GM21825 (cell line): ENCODE measurements around the gene RNASE11.
"Not testable (repeated sequence)": the region's sequence is repeated elsewhere in the genome, so short reads cannot be mapped to it uniquely, and the experiment has no call there.

Experiments used
- ATAC-seq: cut with Tn5 transposase; IDR thresholded peaks from one replicate; pipeline ENCODE4 v1.9.1; 2021; ENCODE audit warnings: mild to moderate bottlenecking, moderate library complexity; ENCODE audit not compliant: unreplicated experiment

The RNASE11 gene

DNA sequence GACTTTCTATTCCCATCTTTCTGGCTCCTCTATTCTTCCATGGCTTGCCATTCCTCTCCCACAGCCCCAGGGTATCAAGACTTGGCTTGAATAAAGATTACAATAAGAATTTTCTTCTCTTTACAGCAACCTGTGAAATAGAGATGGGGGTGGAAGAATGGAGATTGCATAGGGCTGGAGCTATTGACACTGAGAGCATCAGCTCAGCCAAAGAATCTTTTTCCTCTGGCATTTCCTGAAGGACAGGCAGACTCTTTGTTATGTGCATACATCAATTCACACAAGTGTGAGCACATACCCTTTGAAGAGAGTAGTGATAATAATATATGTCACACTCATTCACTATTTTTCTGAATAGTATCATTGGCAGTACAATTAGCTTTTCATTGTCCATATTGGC is 4.7 kb downstream of the RNASE11 start:
- no peak for ATAC-seq

DNA sequence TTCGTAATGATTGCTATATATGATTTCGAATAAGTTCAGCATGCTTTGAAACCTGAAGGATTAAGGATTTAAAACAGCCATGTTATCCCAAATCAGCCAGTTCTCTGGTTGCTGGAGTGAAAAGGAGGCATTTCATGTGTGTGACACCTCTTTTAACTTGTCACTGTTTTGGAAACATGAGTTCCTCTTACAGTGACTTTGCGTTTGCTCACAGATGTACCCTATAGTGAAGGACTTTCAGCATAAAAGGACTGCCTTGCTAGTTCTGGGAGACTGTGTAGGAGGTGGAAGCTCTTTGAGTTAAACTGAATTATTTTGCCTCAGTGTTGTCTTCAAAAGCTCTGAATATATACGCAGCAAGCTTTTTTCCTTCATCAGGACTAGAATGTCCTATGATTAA is 7.6 kb downstream of the RNASE11 start:
- ATAC-seq: no peak

DNA sequence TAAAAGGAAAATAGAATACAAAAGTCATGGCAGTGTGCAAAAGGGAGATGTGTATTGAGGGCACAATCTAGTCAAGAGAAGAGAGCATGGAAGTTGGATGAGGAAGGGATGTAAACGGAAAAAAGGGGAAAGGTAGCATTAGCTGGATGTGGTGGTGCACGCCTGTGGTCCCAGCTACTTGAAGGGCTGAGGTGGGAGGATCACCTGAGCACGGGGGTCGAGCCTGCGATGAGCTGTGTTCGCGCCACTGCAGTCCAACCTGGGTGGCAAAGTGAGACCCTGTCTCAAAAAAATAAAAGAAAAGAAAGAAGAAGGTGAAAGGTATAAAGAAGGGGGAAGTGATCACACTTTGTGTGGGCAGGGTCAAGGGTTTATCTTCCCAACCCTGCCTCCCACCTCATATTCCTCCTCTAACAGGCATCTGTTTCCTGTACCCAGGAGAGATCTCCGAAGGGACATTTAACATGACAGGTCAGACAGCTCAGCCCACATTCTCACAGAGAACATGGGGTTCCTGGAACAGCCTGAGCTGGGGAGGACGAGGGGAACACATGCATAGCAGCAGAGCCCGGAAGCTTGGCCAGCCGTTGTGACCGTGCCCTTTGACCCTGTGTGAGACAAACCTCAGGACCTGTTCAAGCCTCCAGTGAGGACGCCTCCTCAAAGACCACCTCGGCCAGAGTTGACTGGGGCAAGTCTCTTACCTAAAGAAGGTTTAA is 8.9 kb downstream of the RNASE11 start:
- ATAC-seq: no peak

DNA sequence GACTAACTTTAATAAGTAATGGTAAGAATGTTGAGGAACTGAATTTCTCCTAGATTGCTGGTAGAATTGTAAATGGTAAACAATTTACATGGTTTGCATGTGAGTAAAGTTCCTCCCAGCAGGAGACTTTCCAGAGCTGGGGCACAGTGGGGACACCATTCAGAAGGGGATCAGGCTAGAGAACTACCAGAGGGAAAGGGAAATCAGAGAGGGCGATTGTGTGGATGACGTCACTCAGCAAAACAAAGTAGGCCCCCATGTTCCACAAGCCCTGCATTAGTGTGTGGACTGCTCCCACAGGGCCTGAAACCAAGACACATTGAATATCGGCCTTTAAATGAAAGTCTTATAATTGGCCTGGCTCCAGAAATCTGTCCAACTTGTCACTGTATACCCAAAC is 9.5 kb downstream of the RNASE11 start:
- ATAC-seq: no peak

DNA sequence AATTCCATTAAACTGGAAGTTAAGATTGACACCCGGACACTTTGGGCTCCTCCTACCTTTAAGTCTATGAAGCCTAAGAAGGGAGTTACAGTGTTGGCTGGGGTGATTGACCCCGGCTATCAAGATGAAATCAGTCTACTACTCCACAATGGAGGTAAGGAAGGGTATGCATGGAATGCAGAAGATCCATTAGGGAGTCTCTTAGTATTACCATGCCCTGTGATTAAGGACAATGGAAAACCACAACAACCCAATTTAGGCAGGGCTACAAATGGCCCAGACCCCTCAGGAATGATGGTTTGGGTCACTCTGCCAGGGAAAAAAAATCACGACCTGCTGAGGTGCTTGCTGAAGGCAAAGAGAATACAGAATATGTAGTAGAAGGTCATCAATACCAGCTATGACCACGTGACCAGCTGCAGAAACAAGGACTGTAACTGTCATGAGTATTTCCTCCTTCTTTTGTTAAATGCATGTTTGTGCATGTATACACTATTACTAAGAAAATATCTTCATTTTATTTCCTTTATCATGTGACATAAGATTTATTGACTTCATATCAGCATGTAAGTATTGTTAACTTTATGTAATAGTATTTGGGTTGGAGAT is 15.3 kb downstream of the RNASE11 start:
- ATAC-seq: not testable (repeated sequence)

DNA sequence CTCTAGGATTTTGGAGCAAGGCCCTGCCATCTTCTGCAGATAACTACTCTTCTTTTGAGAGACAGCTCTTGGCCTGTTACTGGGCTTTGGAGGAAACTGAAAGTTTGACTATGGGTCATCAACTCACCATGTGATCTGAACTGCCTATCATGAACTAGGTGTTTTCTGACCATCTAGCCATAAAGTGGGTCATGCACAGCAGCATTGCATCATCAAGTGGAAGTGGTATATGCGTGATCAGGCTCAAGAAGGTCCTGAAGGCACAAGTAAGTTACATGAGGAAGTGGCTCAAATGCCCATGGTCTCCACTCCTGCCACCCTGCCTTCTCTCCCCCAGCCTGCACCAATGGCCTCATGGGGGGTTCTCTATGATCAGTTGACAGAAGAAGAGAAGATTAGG is 17.1 kb downstream of the RNASE11 start:
- ATAC-seq: not testable (repeated sequence)

DNA sequence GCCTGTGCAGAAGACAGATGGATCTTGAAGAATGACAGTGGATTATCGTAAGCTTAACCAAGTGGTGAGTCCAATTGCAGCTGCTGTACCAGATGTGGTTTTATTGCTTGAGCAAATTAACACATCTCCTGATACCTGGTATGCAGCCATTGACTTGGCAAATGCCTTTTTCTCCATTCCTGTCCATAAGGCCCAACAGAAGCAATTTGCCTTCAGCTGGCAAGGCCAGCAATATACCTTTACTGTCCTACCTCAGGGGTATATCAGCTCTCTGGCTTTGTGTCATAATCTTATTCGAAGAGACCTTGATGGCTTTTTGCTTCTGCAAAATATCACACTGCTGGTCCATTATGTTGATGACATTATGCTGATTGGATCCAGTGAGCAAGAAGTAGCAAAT is 17.9 kb downstream of the RNASE11 start:
- ATAC-seq: not testable (repeated sequence)

DNA sequence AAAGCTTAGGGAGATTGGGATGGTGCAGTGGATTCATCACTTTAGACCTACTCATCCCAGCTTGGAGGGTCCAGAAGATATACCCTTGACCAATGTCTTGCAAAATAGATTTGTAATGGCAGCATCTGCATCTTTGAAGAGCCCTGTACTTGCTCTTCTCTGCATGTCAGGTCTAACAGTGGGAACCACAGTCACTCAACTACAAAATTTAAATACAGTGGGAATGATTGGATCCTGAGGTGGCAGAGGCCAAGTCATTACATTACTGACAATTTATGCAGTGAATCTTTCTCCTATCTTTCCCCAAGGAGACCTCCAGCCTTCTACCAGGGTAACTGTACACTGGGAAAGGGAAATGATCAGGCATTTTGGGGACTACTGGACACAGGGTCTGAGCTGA is 18.7 kb downstream of the RNASE11 start:
- no peak for ATAC-seq

DNA sequence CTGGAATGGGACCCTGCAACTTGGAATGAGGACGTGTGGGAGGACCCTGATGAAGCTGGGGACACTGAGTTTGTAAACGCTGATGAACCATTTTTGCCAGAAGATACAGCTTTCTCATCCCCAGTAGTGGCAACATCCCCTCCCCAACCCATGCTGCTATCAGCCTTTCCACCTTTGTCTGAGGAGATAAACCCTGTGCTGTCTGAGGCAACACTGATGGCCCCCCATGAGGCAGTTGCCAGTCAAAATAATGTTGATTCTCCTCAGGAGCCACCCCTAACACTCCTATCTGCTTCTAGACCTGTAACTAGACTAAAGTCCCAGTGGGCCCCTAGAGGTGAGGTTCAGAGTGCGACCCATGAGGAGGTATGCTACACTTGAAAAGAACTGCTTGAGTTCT is 19.4 kb downstream of the RNASE11 start:
- ATAC-seq: no peak

DNA sequence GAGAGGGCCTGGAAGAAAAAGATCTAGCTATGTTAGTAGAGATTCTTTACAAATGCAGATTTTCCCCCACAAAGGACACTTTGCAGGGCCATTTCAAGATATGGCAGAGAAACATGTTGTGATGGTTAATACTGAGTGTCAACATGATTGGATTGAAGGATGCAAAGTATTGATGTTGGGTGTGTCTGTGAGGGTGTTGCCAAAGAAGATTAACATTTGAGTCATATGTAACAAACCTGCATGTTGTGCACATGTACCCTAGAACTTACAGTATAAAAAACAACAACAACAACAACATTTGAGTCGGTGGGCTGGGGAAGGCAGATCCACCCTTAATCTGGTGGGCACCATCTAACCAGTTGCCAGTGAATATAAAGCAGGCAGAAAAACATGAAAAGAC is 20.6 kb downstream of the RNASE11 start:
- ATAC-seq: not testable (repeated sequence)

DNA sequence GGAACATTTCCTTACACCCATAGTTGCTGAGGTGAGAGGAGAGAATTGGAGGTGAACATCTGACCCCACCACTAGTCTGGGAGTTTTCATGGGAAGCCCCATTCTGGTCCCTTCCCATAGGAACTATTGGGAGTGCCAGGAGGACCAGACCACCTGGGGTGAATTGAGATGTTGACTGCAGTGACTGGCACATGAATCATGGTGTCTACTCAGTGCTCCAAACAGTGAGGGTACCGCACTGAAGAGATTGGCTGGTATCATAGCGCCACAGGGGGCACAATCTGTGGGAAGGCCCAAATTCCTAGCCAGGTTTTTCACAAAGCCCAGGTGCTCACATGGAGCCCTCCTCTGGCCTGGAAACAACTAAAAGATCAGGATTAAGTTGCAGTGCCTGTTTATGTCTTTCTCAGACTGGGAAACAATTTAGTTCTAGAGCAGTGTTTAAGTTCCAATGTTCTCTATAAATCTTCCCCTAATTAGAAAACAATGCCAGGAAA is 23.3 kb downstream of the RNASE11 start:
- no peak for ATAC-seq

DNA sequence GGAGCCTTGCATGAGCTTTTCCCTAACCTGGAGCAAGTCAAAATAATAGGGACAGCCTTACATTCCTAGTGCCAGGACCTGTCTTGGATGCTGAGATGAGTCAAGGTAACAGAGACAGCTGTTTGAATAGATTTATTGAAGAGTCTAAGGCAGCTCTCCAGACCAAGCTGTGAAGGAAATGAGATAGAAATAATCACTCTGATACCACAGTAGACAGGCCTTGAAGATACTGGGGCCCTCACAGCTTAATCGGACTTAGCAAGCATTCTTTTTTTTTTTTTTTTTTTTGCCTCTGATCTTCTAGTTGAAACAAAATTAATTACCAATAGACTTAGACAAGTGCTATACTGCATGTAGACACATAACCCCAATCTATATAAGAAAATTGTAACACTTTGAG is 23.8 kb downstream of the RNASE11 start:
- no peak for ATAC-seq

DNA sequence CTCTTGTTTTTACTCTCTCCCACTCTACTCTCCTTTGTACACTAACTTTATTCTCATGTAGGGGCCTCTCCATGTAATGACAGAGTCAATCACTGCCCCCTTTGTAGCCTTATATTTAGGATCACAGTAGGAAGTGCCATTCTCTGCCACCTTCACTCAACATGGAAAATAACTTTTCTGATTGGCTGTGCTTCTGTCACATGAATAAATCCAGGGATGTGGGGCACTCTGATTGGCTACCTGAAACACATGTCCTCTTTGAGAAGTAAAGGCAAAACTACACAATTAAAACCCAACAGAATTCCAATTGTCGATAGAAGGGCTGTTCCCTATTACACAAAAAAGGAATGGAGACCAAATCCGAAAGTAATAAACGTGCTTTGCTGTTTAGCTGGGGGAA is 26.8 kb downstream of the RNASE11 start, which contains the start of gene RNASE9:
Gene RNASE9, minus strand, starts transcription at position 87 of the 400 bp plus-strand sequence.
- no peak for ATAC-seq

DNA sequence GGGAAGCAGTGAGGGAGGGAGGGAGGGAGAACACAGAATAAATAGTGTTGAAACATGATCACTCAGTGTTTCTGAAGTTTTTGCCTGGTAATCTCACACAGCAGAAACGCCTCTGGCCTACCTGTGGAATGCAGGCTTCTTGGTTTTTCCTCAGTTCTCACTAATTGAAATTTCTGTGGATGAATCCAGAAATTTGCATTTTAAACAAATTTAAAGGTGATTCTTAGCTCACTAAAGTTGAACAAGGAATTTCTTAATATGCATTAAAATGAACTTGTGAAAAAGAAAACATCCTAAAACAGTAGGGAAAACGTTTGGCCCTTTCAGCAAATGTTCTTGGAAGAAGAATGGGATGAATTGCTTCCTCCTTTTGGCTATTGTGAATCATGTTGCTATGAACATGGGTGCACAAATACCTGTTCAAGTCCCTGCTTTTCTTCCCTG is 28.3 kb downstream of the RNASE11 start:
- ATAC-seq: no peak

DNA sequence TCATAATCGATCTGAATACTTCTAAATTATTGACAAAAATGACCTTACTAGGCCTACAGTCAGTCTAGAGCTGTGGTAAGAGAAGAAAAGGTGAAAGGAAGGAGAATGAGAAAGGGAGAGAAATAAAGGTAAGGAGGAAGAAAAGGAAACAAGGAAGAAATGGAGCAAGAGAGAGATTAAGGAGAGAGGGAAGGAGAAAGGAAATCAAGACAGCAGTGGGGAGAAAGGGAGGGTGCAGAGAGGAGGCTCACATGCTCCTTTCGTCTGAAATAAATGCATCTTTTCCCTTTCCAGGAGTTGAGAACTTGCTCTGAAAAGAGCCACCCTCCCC is 30.6 kb downstream of the RNASE11 start:
- ATAC-seq: no peak

DNA sequence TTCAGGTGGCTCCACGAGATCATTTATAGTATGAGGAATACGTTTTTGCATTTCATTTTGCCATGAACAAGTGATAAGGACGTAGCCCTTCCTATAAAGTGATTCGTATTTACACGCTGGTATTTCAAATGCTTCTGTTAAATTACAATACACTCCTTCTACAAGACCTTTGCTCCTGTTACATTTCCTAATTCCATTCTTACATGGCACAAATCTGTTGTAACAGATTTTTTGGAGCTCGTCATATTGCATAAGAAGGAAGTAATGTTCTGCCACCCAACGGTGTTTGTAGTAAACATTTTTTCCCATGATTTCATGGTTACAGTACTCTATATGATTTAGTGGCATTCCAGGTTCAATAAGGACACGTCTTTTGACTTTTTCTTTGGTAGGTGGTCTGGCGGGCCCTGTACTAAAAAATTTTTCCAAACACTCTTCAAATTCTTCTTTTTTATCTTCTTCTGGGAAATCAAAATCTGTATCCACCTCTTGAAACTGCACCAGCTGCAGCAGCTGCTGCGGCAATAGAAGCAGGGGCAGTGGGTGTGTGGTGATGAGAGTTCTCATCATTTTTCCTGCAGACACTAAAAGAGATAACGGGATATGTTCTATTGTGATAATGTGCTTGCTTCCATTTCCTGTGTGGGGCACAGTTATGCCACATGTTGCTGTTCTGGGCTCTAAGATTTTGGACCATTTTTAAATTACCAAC is 31.1 kb downstream of the RNASE11 start:
- ATAC-seq: no peak

DNA sequence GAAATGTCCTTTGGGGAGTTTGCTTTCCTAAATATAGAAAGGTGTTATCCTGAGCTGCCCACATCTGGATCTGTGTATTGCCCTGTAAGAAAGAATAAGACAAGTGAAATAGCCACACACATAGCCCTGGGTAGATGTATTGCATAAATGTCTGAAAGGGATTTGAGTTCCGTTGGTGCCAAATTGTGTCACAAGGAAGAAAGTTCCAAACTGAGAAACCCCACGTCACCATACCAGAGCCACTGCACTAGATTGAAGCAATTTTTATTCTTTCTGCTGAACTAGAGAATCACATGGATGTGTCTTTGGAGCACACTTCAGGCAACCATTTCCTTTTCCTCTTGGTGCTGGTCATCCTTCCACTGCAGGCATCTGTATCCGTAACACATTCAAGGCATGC is 32.0 kb downstream of the RNASE11 start:
- ATAC-seq: no peak

DNA sequence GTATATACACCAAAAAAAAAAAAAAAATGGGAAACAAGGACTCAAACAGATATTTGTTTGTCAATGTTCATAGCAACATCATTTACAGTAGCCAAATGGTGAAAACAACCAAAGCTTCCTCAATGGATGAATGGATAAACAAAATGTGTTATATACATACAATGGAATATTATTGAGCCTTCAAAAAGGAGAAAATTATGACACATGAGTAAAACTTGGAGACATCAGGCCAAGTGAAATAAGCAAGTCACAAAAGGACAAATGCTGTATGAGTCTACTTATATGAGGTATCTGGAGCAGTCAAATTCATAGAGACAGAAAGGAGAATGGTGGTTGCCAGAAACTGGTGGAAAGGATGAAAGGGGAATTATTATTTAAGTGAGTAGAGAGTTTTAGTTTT is 34.8 kb downstream of the RNASE11 start:
- no peak for ATAC-seq

DNA sequence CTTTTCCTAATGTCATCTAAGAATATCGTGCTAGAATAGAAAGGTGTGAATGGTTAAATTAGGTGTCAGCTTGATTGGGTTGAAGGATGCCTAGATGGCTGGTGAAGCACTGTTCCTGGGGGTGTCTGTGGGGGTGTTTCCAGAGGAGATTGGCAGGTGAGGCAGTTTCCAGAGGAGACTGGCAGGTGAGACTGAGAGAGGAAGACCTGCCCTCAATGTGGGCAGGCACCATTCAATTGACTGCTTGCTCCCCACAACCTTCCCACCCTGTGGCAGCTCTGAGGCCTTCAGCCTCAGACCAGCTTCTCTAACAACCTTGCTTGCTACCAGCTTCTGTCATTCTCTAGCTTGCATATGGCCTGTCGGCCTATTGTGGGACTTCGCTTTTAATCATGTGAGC is 36.2 kb downstream of the RNASE11 start:
- ATAC-seq: no peak

DNA sequence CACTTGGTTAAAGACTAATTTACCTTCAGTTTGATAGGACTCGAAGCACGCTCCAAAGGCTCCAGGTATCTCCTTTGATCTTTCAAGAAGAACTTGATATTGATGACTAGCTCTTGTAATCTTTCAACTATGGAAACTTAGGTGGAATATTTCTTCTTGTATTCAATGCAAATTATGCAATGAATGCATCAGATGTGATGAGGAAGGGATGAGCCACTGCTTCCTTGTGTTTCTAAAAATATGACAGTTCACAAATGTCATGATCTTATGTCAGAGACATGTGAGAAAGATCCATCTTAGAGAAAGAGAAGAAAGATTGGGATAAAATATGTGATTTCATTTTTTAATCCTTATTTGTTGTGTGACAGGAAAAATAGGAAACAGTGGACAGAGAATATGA is 36.9 kb downstream of the RNASE11 start:
- ATAC-seq: no peak

DNA sequence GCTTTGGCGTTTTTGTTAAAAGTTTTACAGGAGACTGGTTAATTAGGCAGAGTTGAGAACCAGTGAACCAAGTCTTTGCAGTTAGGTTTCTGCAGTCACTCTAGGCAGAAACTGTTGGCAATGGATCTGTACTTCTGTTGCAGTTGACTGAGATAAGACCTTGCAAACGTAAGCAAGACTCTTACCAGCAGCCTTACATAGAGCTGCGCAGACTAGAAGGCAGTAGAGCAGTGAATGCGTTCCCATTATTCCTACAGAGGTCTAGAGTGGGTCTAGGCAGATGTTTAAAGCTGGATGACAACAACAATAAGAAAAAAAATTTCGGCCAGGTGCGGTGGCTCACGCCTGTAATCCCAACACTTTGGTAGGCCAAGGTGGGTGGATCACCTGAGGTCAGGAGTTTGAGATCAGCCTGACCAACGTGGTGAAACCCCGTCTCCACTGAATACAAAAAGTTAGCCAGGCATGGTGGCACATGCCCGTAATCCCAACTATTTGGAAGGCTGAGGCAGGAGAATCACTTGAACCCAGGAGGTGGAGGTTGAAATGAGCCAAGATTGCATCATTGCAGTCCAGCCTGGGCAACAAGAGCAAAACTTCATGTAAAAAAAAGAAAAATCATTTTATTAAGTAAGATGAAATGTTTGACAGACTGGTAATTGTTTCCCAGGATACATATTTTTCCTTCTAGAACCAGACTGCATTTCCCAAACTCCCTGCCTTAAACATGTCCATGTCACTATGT is 39.2 kb downstream of the RNASE11 start:
- no peak for ATAC-seq
